Activated CD4-positive, CD25-positive, alpha-beta regulatory T cell treated with anti-CD3 and anti-CD28 coated beads, Interleukin-2, amount 50 U/mL, for 72 hours (primary cell): Measurements from ENCODE around the gene MAGI2.

Experiments used
- DNase-seq: peaks from one replicate; pipeline ENCODE4 v3.0.0; 2021

MAGI2 gene

GRCh38 chr7:78161781-78162180 lies 1291.7 kb downstream of the MAGI2 start:
- DNase-seq = no peak

GRCh38 chr7:78159545-78159944 lies 1293.9 kb downstream of the MAGI2 start:
- DNase-seq = no peak

DNA sequence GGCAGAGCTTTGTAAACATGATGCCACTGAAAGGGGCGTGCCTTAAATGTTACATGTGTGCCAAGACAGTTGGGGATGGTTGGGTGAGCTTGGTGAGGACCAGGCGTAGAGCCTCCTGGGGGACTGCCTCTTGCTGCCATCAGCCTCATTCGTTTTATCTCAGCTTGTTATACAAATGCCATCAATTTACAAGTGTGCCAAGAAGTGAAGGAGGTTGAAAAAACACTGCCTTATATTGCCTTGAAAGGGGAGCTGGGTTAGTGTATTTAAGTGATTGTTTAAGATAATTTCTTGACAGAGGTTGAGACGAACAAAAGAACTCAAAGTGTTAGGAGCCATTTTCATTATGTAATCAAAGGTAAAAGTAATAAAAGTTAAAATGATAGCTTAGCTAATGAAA lies 1300.2 kb downstream of the MAGI2 start:
- no peak for DNase-seq

- no peak for DNase-seq
Observed at GRCh38 chr7:78151229-78151628, 1302.2 kb downstream of the MAGI2 start.

GRCh38 chr7:78149787-78150186 lies 1303.7 kb downstream of the MAGI2 start:
- DNase-seq = no peak

GRCh38 chr7:78148166-78148894 lies 1305.1 kb downstream of the MAGI2 start:
- DNase-seq = no peak

DNA sequence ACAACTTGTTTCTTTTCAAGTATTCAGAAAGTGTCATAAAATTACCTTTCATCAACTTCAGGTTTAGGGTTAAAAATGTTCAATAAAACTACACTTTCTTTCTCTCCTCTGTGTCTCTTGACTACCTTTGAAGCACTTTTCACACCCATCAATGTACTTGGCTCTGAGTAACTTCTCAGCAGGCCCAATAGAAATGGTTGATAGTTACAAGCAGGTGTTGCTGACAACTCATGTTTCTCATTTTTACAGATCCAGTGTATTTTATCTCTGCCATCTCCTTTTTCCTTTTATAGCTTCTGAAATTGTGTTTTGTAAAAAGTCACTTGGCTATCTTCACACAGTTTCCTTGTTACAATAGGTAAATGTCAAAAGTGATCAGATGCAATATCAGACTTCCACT lies 1306.9 kb downstream of the MAGI2 start:
- DNase-seq = no peak

- DNase-seq = no peak
Observed at GRCh38 chr7:78143661-78144060, 1309.8 kb downstream of the MAGI2 start.

DNA sequence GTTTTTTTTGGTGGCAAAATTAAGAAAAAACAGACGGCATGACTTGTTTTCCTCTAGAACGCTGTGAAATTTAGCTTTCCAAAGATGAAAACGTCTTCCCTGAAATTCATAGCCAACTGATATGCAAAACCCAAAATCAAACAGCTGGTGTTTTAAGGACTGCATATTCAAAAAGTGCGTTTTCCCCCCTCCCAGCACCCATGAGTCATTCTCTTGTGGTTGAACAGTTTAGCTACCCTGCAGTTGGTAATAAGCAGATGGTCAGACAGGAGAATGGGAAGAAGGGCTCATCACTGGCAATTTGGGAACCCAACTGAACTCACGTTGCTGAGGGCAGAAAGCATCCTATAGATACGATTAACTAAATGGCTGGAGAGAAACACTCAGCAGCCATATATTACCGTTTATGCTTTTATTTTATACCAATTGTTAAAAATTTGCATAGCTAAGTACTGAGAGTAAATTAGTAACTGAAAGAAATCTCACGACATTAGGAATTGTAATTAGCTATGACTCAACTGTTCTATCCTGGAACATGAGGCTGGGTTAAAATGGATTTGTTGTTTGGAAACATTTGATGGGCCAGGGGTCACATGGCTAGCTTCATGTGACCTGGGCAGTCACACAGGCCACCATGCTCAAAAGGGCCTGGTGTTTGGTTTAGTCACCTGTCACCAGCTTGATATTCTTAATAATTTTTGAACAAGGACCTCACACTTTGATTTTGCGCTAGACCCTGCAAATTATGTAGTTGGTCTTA lies 1311.8 kb downstream of the MAGI2 start:
- DNase-seq = no peak

DNA sequence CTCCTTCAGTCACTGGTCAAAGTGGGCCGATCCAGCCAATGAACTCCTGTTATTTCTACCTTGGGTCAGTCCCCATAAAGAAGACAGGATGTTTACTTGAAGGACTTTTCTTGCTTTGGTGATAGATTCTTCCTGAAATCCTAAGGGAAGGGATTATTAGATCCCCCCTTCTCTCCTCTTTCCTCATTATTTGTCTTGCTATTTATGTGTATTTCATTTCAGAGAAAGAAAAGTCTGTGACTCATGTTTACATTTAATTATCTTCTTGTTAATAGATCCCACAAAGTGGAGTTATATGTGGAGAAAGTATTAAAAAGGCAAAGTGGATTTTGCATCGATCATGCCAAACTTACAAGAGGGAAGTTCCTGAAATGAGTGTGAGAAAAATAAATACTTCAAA lies 1313.4 kb downstream of the MAGI2 start:
- no peak for DNase-seq

GRCh38 chr7:78139335-78139734 lies 1314.1 kb downstream of the MAGI2 start:
- DNase-seq = no peak

DNA sequence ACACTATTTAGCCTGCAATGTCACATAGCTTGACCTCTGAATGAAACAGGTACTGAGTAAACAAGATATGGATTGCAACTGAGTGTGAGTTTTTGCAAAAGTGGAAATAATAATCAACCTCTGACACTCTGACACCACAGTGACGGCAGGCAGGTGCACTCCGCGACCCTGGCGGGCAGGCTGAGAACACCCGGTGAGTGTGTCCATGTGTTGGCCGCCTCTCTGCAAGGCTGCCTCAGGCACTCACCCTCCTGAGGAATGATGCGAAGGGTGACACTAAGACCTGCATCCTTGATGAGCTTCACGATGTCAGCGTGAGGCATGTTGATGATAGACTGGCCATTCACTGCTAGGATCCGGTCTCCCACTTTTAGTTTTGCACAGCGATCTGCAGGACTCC lies 1318.7 kb downstream of the MAGI2 start:
- DNase-seq = no peak

GRCh38 chr7:78134256-78134655 lies 1319.2 kb downstream of the MAGI2 start:
- DNase-seq = no peak

- DNase-seq = no peak
Observed at GRCh38 chr7:78130446-78131215, 1322.8 kb downstream of the MAGI2 start.

GRCh38 chr7:78129865-78130264 lies 1323.6 kb downstream of the MAGI2 start:
- no peak for DNase-seq

- no peak for DNase-seq
Observed at GRCh38 chr7:78127009-78127408, 1326.5 kb downstream of the MAGI2 start.

- no peak for DNase-seq
Observed at GRCh38 chr7:78125884-78126283, 1327.6 kb downstream of the MAGI2 start.

DNA sequence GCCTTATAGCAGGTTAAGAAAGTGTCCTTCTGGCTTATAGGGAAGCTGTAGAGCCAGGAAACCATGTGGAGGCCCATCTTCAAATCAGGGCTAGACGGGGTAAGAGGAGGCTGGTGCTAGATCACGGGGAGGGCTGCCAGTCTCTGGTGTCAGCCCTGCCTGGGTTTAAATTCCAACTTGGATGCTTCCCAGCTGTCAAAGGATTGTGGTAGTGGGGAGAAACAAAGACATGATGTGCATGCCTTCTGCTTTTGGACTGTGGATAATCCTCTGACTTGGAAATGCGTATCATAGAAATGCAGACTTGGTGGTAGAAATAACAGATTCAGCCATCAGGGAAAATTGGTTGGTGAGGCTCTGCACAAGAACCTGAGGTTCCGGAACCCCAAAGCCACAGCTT lies 1329.3 kb downstream of the MAGI2 start:
- DNase-seq = no peak

DNA sequence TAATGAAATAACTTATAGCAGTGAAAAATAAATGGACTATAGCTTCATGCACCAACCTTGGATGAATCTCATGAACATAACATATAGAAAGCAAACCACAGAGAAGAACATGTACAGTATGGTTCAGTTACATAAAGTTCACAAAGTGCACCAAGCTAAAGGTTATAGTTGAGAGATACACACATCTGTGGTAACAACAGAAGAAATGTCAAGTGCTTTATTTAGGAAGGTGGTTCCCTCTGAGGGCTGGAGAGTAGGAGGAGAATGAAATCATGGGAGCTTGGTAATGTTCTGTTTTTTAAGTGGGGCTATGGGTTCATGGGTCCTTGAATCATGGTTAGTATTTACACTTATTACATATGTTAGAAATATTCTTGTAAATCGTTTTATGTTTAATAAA lies 1331.6 kb downstream of the MAGI2 start:
- DNase-seq = no peak

DNA sequence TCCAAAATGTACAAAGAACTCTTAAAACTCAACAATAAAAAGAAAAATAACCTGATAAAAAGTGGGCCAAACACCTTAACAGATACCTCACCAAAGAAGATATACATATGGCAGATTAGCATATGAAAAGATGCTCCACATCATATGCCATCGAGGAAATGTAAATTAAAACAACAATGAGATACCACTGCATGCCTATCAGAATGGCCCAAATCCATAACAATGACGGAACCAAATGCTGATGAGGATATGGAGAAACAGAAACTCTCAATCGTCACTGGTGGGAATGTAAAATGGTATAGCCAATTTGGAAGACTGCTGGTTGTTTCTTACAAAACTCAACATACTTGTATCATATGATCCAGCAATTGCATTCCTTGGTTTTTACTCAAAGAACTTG lies 1335.0 kb downstream of the MAGI2 start:
- DNase-seq = no peak

DNA sequence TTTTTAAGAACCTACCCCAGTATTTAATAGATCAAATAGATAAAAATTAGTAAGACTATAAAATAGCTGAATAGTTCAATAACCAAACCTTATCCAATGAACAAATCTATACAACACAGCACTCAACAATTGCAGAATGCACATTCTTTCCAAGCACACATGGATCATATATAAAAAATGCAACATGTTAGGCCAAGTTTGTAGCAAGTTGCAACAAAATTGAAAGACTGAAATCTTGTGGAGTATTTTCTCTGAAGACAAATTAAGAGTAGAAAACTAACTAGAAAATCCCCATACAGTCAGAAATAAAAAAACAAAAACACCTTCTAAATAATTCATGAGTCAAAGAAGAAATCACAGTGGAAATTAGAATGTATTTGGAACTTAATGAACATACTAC lies 1337.6 kb downstream of the MAGI2 start:
- no peak for DNase-seq

DNA sequence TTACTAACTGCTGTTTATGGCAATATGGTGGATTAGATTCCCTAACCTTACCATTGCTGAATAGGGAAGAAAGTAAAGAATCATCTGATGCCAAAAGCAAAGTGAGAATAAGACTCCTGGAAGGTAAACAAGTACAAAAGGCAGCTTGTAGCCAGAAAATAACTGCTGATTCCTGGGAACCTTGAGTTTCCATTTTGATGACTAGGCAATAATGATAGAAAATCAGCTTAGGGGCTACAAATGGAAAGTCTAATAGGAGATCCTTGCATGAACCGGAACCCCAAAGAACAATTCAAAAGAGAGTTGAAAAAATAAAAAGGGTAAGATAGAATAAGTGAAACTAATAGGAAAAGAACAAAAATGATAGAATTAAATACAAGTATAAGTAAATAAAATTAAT lies 1338.5 kb downstream of the MAGI2 start:
- no peak for DNase-seq

DNA sequence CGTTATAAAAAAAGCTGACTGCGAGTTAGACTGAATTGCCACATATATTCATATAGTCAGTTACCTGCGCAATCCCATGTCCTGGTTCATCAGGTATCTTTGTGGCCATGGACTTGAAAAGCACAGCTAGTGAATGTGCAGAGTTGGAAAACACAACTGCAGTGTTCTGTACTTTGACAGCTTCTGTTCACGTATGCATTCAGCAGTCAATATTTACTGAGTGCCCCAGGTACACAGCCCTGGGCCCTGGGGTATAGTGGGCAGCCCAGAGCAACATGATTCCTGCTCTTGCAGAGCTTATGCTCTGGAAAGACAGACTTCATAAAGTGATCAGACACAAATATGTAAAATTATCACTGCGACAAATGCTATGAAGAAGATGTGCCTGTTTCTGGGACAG lies 1341.0 kb downstream of the MAGI2 start:
- DNase-seq = no peak

GRCh38 chr7:78111386-78111785 lies 1342.1 kb downstream of the MAGI2 start:
- no peak for DNase-seq
